ENCODE measurements around the gene TTF2. TPM values are rescaled to one million over a fixed set of nuclear protein-coding genes. Genes with fewer than 3 reads are reported as not detected.

TTF2 gene
- total RNA-seq, 1 donor from 2014 or later, result 40.6 TPM

GRCh38 chr1:117127795-117128194 lies 67.7 kb downstream of the TTF2 start:
- Mint-ChIP-seq H3K27ac (peak overlapping the region; percentile 95), H3K27me3 (ENCODE audit: low read depth) (no peaks in the 10 kb centered on the region), H3K9me3 (no peaks in the 10 kb centered on the region), H3K36me3 (no peaks in the 10 kb centered on the region), H3K4me3 (no peak overlapping the region), H3K4me1 (peaks cover 34% of the 10 kb centered on the region)
- no peak for TF ChIP-seq CTCF (IDR thresholded peaks at IDR 0.05; ENCODE audit: unreplicated experiment)
- DNase-seq (ENCODE audit: low spot score in 2 of 2, unreplicated experiment in 2 of 2), result no peak

- no peaks in the 10 kb centered on the region for H3K9me3 Mint-ChIP-seq
- H3K4me3 Mint-ChIP-seq, result peak overlapping the region; percentile 53
- no peak for DNase-seq (ENCODE audit: low spot score in 2 of 2, unreplicated experiment in 2 of 2)
- H3K27ac Mint-ChIP-seq, result peak overlapping the region; percentile 95
- H3K36me3 Mint-ChIP-seq, result no peaks in the 10 kb centered on the region
- H3K4me1 Mint-ChIP-seq, result peaks cover 36% of the 10 kb centered on the region
- no peaks in the 10 kb centered on the region for H3K27me3 Mint-ChIP-seq (ENCODE audit: low read depth)
- TF ChIP-seq CTCF (IDR thresholded peaks at IDR 0.05; ENCODE audit: unreplicated experiment), result peak; percentile 34
Observed at GRCh38 chr1:117128323-117129079, 68.4 kb downstream of the TTF2 start.

- Mint-ChIP-seq H3K9me3 (no peaks in the 10 kb centered on the region), H3K27me3 (ENCODE audit: low read depth) (no peaks in the 10 kb centered on the region), H3K36me3 (no peaks in the 10 kb centered on the region), H3K4me3 (no peak overlapping the region), H3K27ac (no peak overlapping the region), H3K4me1 (peaks cover 44% of the 10 kb centered on the region)
- DNase-seq (ENCODE audit: low spot score in 2 of 2, unreplicated experiment in 2 of 2), result no peak
- no peak for TF ChIP-seq CTCF (IDR thresholded peaks at IDR 0.05; ENCODE audit: unreplicated experiment)
Observed at GRCh38 chr1:117130526-117130925, 70.4 kb downstream of the TTF2 start.

GRCh38 chr1:117135329-117135728 lies 75.2 kb downstream of the TTF2 start:
- no peak for DNase-seq (ENCODE audit: low spot score in 2 of 2, unreplicated experiment in 2 of 2)
- Mint-ChIP-seq H3K27ac (peak overlapping the region; percentile 27), H3K4me3 (no peak overlapping the region), H3K36me3 (no peaks in the 10 kb centered on the region), H3K27me3 (ENCODE audit: low read depth) (no peaks in the 10 kb centered on the region), H3K4me1 (peaks cover 46% of the 10 kb centered on the region), H3K9me3 (no peaks in the 10 kb centered on the region)
- no peak for TF ChIP-seq CTCF (IDR thresholded peaks at IDR 0.05; ENCODE audit: unreplicated experiment)

GRCh38 chr1:117136749-117137148 lies 76.6 kb downstream of the TTF2 start:
- H3K27ac Mint-ChIP-seq, result no peak overlapping the region
- peaks cover 6% of the 10 kb centered on the region for H3K36me3 Mint-ChIP-seq
- H3K9me3 Mint-ChIP-seq, result no peaks in the 10 kb centered on the region
- H3K27me3 Mint-ChIP-seq (ENCODE audit: low read depth), result no peaks in the 10 kb centered on the region
- no peak overlapping the region for H3K4me3 Mint-ChIP-seq
- H3K4me1 Mint-ChIP-seq, result peaks cover 43% of the 10 kb centered on the region
- no peak for TF ChIP-seq CTCF (IDR thresholded peaks at IDR 0.05; ENCODE audit: unreplicated experiment)
- DNase-seq (ENCODE audit: low spot score in 2 of 2, unreplicated experiment in 2 of 2), result no peak
